Bronchial epithelial cell (primary cell): ENCODE data around the gene KRT14. TPM values are rescaled to one million over a fixed set of nuclear protein-coding genes. Genes with fewer than 3 reads are reported as not detected.
A peak's percentile ranks its signal among the peaks of the same experiment; 100 is the strongest.

Source experiments
- DNase-seq: peaks from one replicate; pipeline ENCODE4 v3.0.0-alpha.2; 2010; ENCODE audit warnings: low read depth
- FAIRE-seq: peaks from 2 replicates; lab custom pipeline; 2011; peaks lifted over from hg19 to GRCh38; lab: Jason Lieb, UNC
- H3K27me3 ChIP-seq: 2 replicates; pipeline ENCODE4 v1.5.1; 2011; ENCODE audit warnings: low read length; ENCODE audit not compliant: control insufficient read depth, insufficient read depth
- H3K36me3 ChIP-seq: 2 replicates; pipeline ENCODE4 v1.5.1; 2011; ENCODE audit warnings: low read length; ENCODE audit not compliant: control insufficient read depth, insufficient read depth
- H3K4me3 ChIP-seq: 2 replicates; pipeline ENCODE4 v1.5.1; 2011; ENCODE audit warnings: mild to moderate bottlenecking, low read depth, low read length, control low read depth
- CTCF ChIP-seq: IDR thresholded peaks from 2 replicates; pipeline ENCODE4 v1.5.1; 2011; ENCODE audit warnings: mild to moderate bottlenecking, moderate library complexity, low read length, control low read depth, inconsistent platforms; ENCODE audit not compliant: insufficient read depth, severe bottlenecking
- total RNA-seq: library from RNA; depleted of rRNA; stranded (reverse); fragments of >200 nt; gene quantifications from 2 replicates; pipeline ENCODE4 v1.2.1, GENCODE V29; 2014

Gene KRT14
- total RNA-seq, 1 donor from 2014 or later, result 1,445 TPM

GRCh38 chr17:41555105-41555887, 31.4 kb downstream of the KRT14 start:
- DNase-seq, result no peak
- Histone ChIP-seq H3K36me3 (no peaks in the 10 kb centered on the region), H3K4me3 (no peak overlapping the region), H3K27me3 (no peaks in the 10 kb centered on the region)
- no peak for FAIRE-seq
- no peak for TF ChIP-seq CTCF

- no peak for DNase-seq
- Histone ChIP-seq H3K4me3 (no peak overlapping the region), H3K36me3 (no peaks in the 10 kb centered on the region), H3K27me3 (no peaks in the 10 kb centered on the region)
- no peak for FAIRE-seq
- no peak for TF ChIP-seq CTCF
Measured at GRCh38 chr17:41553987-41554680, 32.6 kb downstream of the KRT14 start.

GRCh38 chr17:41553176-41553575, 33.5 kb downstream of the KRT14 start:
- no peaks in the 10 kb centered on the region for H3K27me3 ChIP-seq
- no peak overlapping the region for H3K4me3 ChIP-seq
- FAIRE-seq, result peak; percentile 92
- no peak for TF ChIP-seq CTCF
- no peaks in the 10 kb centered on the region for H3K36me3 ChIP-seq
- peak; percentile 75 for DNase-seq

GRCh38 chr17:41552455-41552854, 34.2 kb downstream of the KRT14 start:
- TF ChIP-seq CTCF, result no peak
- no peaks in the 10 kb centered on the region for H3K36me3 ChIP-seq
- FAIRE-seq, result no peak
- no peak overlapping the region for H3K4me3 ChIP-seq
- DNase-seq, result no peak
- H3K27me3 ChIP-seq, result no peaks in the 10 kb centered on the region

GRCh38 chr17:41551365-41551764, 35.3 kb downstream of the KRT14 start:
- no peak overlapping the region for H3K4me3 ChIP-seq
- H3K36me3 ChIP-seq, result no peaks in the 10 kb centered on the region
- no peak for TF ChIP-seq CTCF
- H3K27me3 ChIP-seq, result no peaks in the 10 kb centered on the region
- DNase-seq (no peak), FAIRE-seq (peak; percentile 66)
